ENCODE results near the gene FTO.

The FTO gene

GRCh38 chr16:53908731-53909130, 204.8 kb downstream of the FTO start:
- Histone ChIP-seq H3K36me3 (no peaks in the 10 kb centered on the region), H3K9me3 (no peaks in the 10 kb centered on the region), H3K4me1 (ENCODE audit: control insufficient read depth in 1 of 2, insufficient read depth in 1 of 2, low read depth in 1 of 2, low read length in 1 of 2) (peaks cover 10 to 15% of the 10 kb centered on the region in 2 experiments), H3K4me3 (ENCODE audit: low read depth in 1 of 2, low read length in 1 of 2) (no peak overlapping the region), H3K27ac (no peak overlapping the region), H3K27me3 (no peaks in the 10 kb centered on the region)
- no peak for TF ChIP-seq CTCF (IDR thresholded peaks at IDR 0.05)

GRCh38 chr16:53910990-53911389, 207.0 kb downstream of the FTO start:
- H3K27me3 ChIP-seq: no peaks in the 10 kb centered on the region
- no peak overlapping the region for H3K4me3 ChIP-seq (ENCODE audit: low read depth in 1 of 2, low read length in 1 of 2)
- peaks cover 10 to 15% of the 10 kb centered on the region in 2 experiments for H3K4me1 ChIP-seq (ENCODE audit: control insufficient read depth in 1 of 2, insufficient read depth in 1 of 2, low read depth in 1 of 2, low read length in 1 of 2)
- no peaks in the 10 kb centered on the region for H3K9me3 ChIP-seq
- no peak overlapping the region for H3K27ac ChIP-seq
- no peak for TF ChIP-seq CTCF (IDR thresholded peaks at IDR 0.05)
- no peaks in the 10 kb centered on the region for H3K36me3 ChIP-seq

DNA sequence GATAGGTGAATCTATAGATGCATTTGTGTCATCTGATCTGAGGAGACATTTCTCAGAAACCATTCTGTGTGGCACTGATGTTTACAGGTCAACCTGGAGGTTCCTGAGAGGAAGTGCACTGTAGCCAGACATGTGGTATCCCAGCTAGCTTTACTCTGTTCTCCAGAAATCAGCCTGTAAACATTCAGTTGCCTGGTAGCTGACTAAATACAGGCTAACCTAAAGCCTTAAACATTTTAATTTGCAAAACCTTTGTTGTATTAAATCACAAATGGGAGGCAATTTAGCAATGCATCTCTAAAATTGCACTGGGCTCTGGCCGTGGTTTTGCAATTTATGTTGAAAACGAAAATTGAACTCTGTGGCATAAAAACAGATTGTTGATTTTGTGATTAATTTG, 207.6 kb downstream of the FTO start:
- no peaks in the 10 kb centered on the region for H3K9me3 ChIP-seq
- TF ChIP-seq CTCF (IDR thresholded peaks at IDR 0.05): no peak
- H3K36me3 ChIP-seq: no peaks in the 10 kb centered on the region
- H3K4me1 ChIP-seq (ENCODE audit: control insufficient read depth in 1 of 2, insufficient read depth in 1 of 2, low read depth in 1 of 2, low read length in 1 of 2): peaks cover 10 to 15% of the 10 kb centered on the region in 2 experiments
- H3K27me3 ChIP-seq: no peaks in the 10 kb centered on the region
- no peak overlapping the region for H3K4me3 ChIP-seq (ENCODE audit: low read depth in 1 of 2, low read length in 1 of 2)
- H3K27ac ChIP-seq: no peak overlapping the region

DNA sequence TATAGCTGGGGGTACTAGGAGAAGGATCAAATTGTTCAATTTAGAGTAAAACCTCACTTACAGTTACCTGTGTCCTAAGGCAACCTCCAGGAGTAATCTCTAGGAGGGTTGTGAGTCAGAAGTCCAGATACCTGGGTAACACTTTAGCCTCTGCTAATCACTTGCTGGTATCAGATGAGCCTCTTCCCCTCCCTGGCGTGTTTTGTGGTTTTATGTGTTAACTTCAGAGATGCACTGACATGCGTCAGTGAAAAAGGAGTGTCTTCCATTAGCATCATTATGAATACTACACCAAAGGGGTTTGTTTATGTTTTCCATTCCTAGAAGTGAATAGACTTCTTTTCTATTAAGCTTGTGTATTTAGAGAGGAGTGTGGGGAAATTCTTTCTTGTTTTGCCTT, 208.2 kb downstream of the FTO start:
- no peak for TF ChIP-seq CTCF (IDR thresholded peaks at IDR 0.05)

GRCh38 chr16:53913099-53913870, 209.3 kb downstream of the FTO start:
- Histone ChIP-seq H3K4me3 (ENCODE audit: low read depth in 1 of 2, low read length in 1 of 2) (no peak overlapping the region), H3K4me1 (ENCODE audit: control insufficient read depth in 1 of 2, insufficient read depth in 1 of 2, low read depth in 1 of 2, low read length in 1 of 2) (peaks cover 10 to 15% of the 10 kb centered on the region in 2 experiments), H3K36me3 (no peaks in the 10 kb centered on the region), H3K27me3 (no peaks in the 10 kb centered on the region), H3K9me3 (no peaks in the 10 kb centered on the region), H3K27ac (no peak overlapping the region)
- no peak for TF ChIP-seq CTCF (IDR thresholded peaks at IDR 0.05)

More for the DNA sequence above, 208.2 kb downstream of the FTO start:
- Histone ChIP-seq H3K4me1 (ENCODE audit: control insufficient read depth in 1 of 2, insufficient read depth in 1 of 2, low read depth in 1 of 2, low read length in 1 of 2) (peaks cover 10 to 15% of the 10 kb centered on the region in 2 experiments), H3K27ac (no peak overlapping the region), H3K36me3 (no peaks in the 10 kb centered on the region), H3K9me3 (no peaks in the 10 kb centered on the region), H3K27me3 (no peaks in the 10 kb centered on the region), H3K4me3 (ENCODE audit: low read depth in 1 of 2, low read length in 1 of 2) (no peak overlapping the region)

Data from neutrophil (primary cell).